B cell (primary cell): ENCODE results near the gene MKRN3. TPM values are rescaled to one million over a fixed set of nuclear protein-coding genes. Genes with fewer than 3 reads are reported as not detected.

ENCODE experiments used
- ATAC-seq: fragments of 200-7000 bp; cut with Tn5 transposase; one replicate; pipeline ENCODE4 v1.10.0; 2021; ENCODE audit warnings: low read depth, mild to moderate bottlenecking, moderate number of reproducible peaks, moderate library complexity
- CTCF ChIA-PET: fragments of 350-600 bp; sonication (Branson Sonifier 250); formaldehyde crosslinking; loops from one replicate; lab custom pipeline; 2021; ENCODE audit warnings: antibody characterized with exemption, inconsistent platforms; lab: Charles Lee
- POLR2A ChIA-PET: fragments of 350-600 bp; sonication (Branson Sonifier 250); formaldehyde crosslinking; loops from one replicate; lab custom pipeline; 2021; ENCODE audit warnings: antibody characterized with exemption; lab: Charles Lee
- DNase-seq: peaks from one replicate; pipeline ENCODE4 v3.0.0; 2013
- H2AFZ ChIP-seq: 2 replicates; pipeline ENCODE4 v1.6.1; 2012; ENCODE audit warnings: mild to moderate bottlenecking, low read depth, low read length; ENCODE audit not compliant: insufficient read depth, poor library complexity, severe bottlenecking
- H3K27ac ChIP-seq, 2 donors: 1 replicate in 1 of 2; 2 replicates in 1 of 2; pipeline ENCODE4 v1.5.1; 2012 to 2013; ENCODE audit warnings: low read length in 2 of 2, mild to moderate bottlenecking in 2 of 2, moderate library complexity in 1 of 2
- H3K27me3 ChIP-seq, 4 experiments: fragments of 200-600 bp in 1 of 4; sonication (generic) in 1 of 4; replicated peaks in 1 of 4; 1 replicate in 2 of 4; 2 replicates in 2 of 4; pipeline versions ENCODE4 v1.6.1 to v1.7.0; 2013 to 2016; ENCODE audit warnings: low read length in 3 of 4, mild to moderate bottlenecking in 2 of 4, mixed read lengths in 1 of 4, moderate library complexity in 1 of 4; ENCODE audit not compliant: insufficient read depth in 4 of 4, control insufficient read depth in 3 of 4; ENCODE audit errors: control extremely low read depth in 1 of 4
- H3K36me3 ChIP-seq, 2 experiments: replicated peaks in 1 of 2; 1 replicate in 1 of 2; 2 replicates in 1 of 2; pipeline versions ENCODE4 v1.6.1 to v1.7.1; 2013; ENCODE audit warnings: low read length in 1 of 2; ENCODE audit not compliant: insufficient read depth in 2 of 2, control insufficient read depth in 1 of 2; ENCODE audit errors: control extremely low read depth in 1 of 2, extremely low read depth in 1 of 2
- H3K4me1 ChIP-seq, 2 donors: fragments of 200-600 bp in 1 of 2; sonication (generic) in 1 of 2; 1 replicate in 1 of 2; 2 replicates in 1 of 2; pipeline versions ENCODE4 v1.5.1 to v1.6.1; 2013 to 2017; ENCODE audit warnings: low read length in 2 of 2; ENCODE audit not compliant: control insufficient read depth in 2 of 2, insufficient read depth in 2 of 2
- H3K4me2 ChIP-seq: replicated peaks from 2 replicates; pipeline ENCODE3; 2012; ENCODE audit warnings: mild to moderate bottlenecking, low read depth, low read length; ENCODE audit not compliant: poor library complexity, severe bottlenecking
- H3K4me3 ChIP-seq, 5 experiments: fragments of 200-600 bp in 1 of 5; sonication (generic) in 1 of 5; 1 replicate in 3 of 5; 2 replicates in 2 of 5; pipeline versions ENCODE4 v1.5.1 to v1.7.0; 2011 to 2016; ENCODE audit warnings: low read length in 4 of 5, mild to moderate bottlenecking in 4 of 5, low read depth in 2 of 5, control low read depth in 1 of 5, moderate library complexity in 1 of 5; ENCODE audit not compliant: insufficient read depth in 1 of 5; ENCODE audit errors: control extremely low read depth in 1 of 5, extremely low read depth in 1 of 5
- H3K79me2 ChIP-seq: fragments of 200-600 bp; sonication (generic); one replicate; pipeline ENCODE4 v1.6.0; 2016; ENCODE audit warnings: low read length; ENCODE audit not compliant: control insufficient read depth, insufficient read depth
- H3K9ac ChIP-seq: fragments of 200-600 bp; sonication (generic); 2 replicates; pipeline ENCODE4 v1.6.1; 2017; ENCODE audit warnings: mild to moderate bottlenecking, low read length, moderate library complexity
- H3K9me3 ChIP-seq, 3 donors: one replicate each; pipeline versions ENCODE4 v1.6.1 to v1.7.1; 2013; ENCODE audit warnings: low read length in 2 of 3; ENCODE audit not compliant: control insufficient read depth in 2 of 3, insufficient read depth in 1 of 3; ENCODE audit errors: control extremely low read depth in 1 of 3
- H4K20me1 ChIP-seq: 2 replicates; pipeline ENCODE4 v1.6.0; 2012; ENCODE audit warnings: mild to moderate bottlenecking, low read length; ENCODE audit not compliant: insufficient read depth, control insufficient read depth, poor library complexity, severe bottlenecking
- H3K27ac Mint-ChIP-seq: one replicate; pipeline ENCODE4 v1.8.0; 2021; ENCODE audit warnings: mixed read lengths
- H3K27me3 Mint-ChIP-seq: one replicate; pipeline ENCODE4 v1.8.0; 2021; ENCODE audit warnings: mixed read lengths
- H3K4me1 Mint-ChIP-seq: one replicate; pipeline ENCODE4 v1.8.0; 2021; ENCODE audit warnings: mixed read lengths
- H3K4me3 Mint-ChIP-seq: one replicate; pipeline ENCODE4 v1.8.0; 2021; ENCODE audit warnings: mixed read lengths
- H3K9me3 Mint-ChIP-seq: one replicate; pipeline ENCODE4 v1.8.0; 2022; ENCODE audit warnings: mixed read lengths; ENCODE audit not compliant: insufficient read depth
- CTCF ChIP-seq: fragments of 200-600 bp; IDR thresholded peaks from one replicate; pipeline ENCODE4 v1.8.0; 2022; ENCODE audit warnings: antibody characterized with exemption, mild to moderate bottlenecking
- EZH2 ChIP-seq: IDR thresholded peaks from 2 replicates; pipeline ENCODE4 v1.6.1; 2012; ENCODE audit warnings: borderline replicate concordance, low read depth, mild to moderate bottlenecking, moderate library complexity, low read length; ENCODE audit not compliant: insufficient read depth, poor library complexity, severe bottlenecking
- WGBS: methylation state at CpG from one replicate; pipeline ENCODE4 v1.1.5; 2013; ENCODE audit warnings: missing lambda C conversion rate; ENCODE audit not compliant: insufficient coverage; 5-methylcytosine and 5-hydroxymethylcytosine counted together
- intact Hi-C: fragments of 100-400 bp; cut with micrococcal nuclease; formaldehyde crosslinking; loops from one replicate; pipeline ENCODE4 v1.10.0; 2022
- polyA plus RNA-seq: library from polyadenylated mRNA; depleted of rRNA; stranded (reverse); fragments of >200 nt; gene quantifications from 2 replicates; pipeline ENCODE4 v1.2.3, GENCODE V29; 2012
- total RNA-seq, 2 donors: library from RNA; stranded (reverse); fragments of 120-200 nt in 1 of 2; gene quantifications; 1 replicate in 1 of 2; 2 replicates in 1 of 2; pipeline versions ENCODE4 v1.2.3 to v1.2.4, GENCODE V29; 2013 to 2022

MKRN3 gene
- total and polyA plus RNA-seq, 2 donors (not counting 1 experiment from before 2014, with no cell fraction given): 0.61 to 0.76 TPM

GRCh38 chr15:23529891-23530290, 35.6 kb upstream of the MKRN3 start:
- Histone ChIP-seq H3K4me2 (no peak overlapping the region), H3K27ac (no peak overlapping the region), H4K20me1 (no peaks in the 10 kb centered on the region), H3K9me3 (peaks cover 0 to 1% (median under 1%) of the 10 kb centered on the region in 3 donors), H3K4me3 (no peak overlapping the region), H3K36me3 (no peaks in the 10 kb centered on the region), H3K4me1 (no peaks in the 10 kb centered on the region), H2AFZ (no peak overlapping the region), H3K27me3 (no peaks in the 10 kb centered on the region), H3K9ac (no peak overlapping the region), H3K79me2 (no peaks in the 10 kb centered on the region)
- ATAC-seq (no peak), DNase-seq (no peak)
- Mint-ChIP-seq H3K27ac (no peak overlapping the region), H3K27me3 (no peaks in the 10 kb centered on the region), H3K9me3 (no peaks in the 10 kb centered on the region), H3K4me1 (no peaks in the 10 kb centered on the region), H3K4me3 (no peak overlapping the region)
- TF ChIP-seq CTCF: no peak
- TF ChIP-seq EZH2: no peak
- ChIA-PET POLR2A (no interaction called here), CTCF (no interaction called here)
- no CpG with 5 or more reads among the region's 2 CpGs for WGBS
- intact Hi-C loops: no loop called here

GRCh38 chr15:23532024-23532423, 33.5 kb upstream of the MKRN3 start:
- Mint-ChIP-seq H3K27ac (no peak overlapping the region), H3K27me3 (no peaks in the 10 kb centered on the region), H3K4me3 (no peak overlapping the region), H3K9me3 (no peaks in the 10 kb centered on the region), H3K4me1 (no peaks in the 10 kb centered on the region)
- Histone ChIP-seq H3K36me3 (no peaks in the 10 kb centered on the region), H3K4me2 (no peak overlapping the region), H3K4me3 (no peak overlapping the region), H3K9ac (no peak overlapping the region), H3K79me2 (no peaks in the 10 kb centered on the region), H2AFZ (no peak overlapping the region), H3K4me1 (no peaks in the 10 kb centered on the region), H4K20me1 (no peaks in the 10 kb centered on the region), H3K27me3 (no peaks in the 10 kb centered on the region), H3K9me3 (peaks cover 0 to 3% (median 0%) of the 10 kb centered on the region in 3 donors), H3K27ac (no peak overlapping the region)
- POLR2A ChIA-PET: no interaction called here
- intact Hi-C loops: no loop called here
- WGBS: 91% methylated on average over 4 of the region's 4 CpGs
- ATAC-seq (no peak), DNase-seq (no peak)
- CTCF ChIA-PET: no interaction called here
- TF ChIP-seq CTCF (no peak), EZH2 (no peak)
